ENCODE results near the gene HBZ.

HBZ gene

GRCh38 chr16:105521-105920 lies 46.9 kb upstream of the HBZ start:
- H3K36me3 ChIP-seq (ENCODE audit: insufficient read depth, low read length), result no peaks in the 10 kb centered on the region
- H3K9ac ChIP-seq (ENCODE audit: low read depth, low read length, poor library complexity, severe bottlenecking), result no peak overlapping the region
- H4K20me1 ChIP-seq (ENCODE audit: insufficient read depth, low read length, poor library complexity, severe bottlenecking), result no peaks in the 10 kb centered on the region
- H3K27me3 ChIP-seq (ENCODE audit: insufficient read depth, low read length, poor library complexity, severe bottlenecking), result no peaks in the 10 kb centered on the region
- no peaks in the 10 kb centered on the region for H3F3A ChIP-seq (ENCODE audit: low read depth)
- no peak overlapping the region for H3K4me2 ChIP-seq (ENCODE audit: low read depth, low read length, poor library complexity, severe bottlenecking)
- H3K79me2 ChIP-seq (ENCODE audit: insufficient read depth, low read length), result no peaks in the 10 kb centered on the region
- H3K9me3 ChIP-seq (ENCODE audit: insufficient read depth, low read depth, low read length), result no peaks in the 10 kb centered on the region
- peaks cover 2% of the 10 kb centered on the region for H3K4me1 ChIP-seq (ENCODE audit: insufficient read depth, low read length, poor library complexity, severe bottlenecking)
- TF ChIP-seq, protein P1, sequence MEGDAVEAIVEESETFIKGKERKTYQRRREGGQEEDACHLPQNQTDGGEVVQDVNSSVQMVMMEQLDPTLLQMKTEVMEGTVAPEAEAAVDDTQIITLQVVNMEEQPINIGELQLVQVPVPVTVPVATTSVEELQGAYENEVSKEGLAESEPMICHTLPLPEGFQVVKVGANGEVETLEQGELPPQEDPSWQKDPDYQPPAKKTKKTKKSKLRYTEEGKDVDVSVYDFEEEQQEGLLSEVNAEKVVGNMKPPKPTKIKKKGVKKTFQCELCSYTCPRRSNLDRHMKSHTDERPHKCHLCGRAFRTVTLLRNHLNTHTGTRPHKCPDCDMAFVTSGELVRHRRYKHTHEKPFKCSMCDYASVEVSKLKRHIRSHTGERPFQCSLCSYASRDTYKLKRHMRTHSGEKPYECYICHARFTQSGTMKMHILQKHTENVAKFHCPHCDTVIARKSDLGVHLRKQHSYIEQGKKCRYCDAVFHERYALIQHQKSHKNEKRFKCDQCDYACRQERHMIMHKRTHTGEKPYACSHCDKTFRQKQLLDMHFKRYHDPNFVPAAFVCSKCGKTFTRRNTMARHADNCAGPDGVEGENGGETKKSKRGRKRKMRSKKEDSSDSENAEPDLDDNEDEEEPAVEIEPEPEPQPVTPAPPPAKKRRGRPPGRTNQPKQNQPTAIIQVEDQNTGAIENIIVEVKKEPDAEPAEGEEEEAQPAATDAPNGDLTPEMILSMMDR (conservative IDR thresholded peaks at IDR 0.05; ENCODE audit: low read length), result no peak
- no peak for TF ChIP-seq EZH2phosphoT487 (IDR thresholded peaks at IDR 0.05; ENCODE audit: borderline replicate concordance)
- H3K4me3 ChIP-seq (ENCODE audit: low read length, poor library complexity, severe bottlenecking), result no peak overlapping the region
- no peaks in the 10 kb centered on the region for H3K9me2 ChIP-seq (replicated peaks; ENCODE audit: low read depth, low read length)
- H2AFZ ChIP-seq (ENCODE audit: low read length), result no peak overlapping the region

DNA sequence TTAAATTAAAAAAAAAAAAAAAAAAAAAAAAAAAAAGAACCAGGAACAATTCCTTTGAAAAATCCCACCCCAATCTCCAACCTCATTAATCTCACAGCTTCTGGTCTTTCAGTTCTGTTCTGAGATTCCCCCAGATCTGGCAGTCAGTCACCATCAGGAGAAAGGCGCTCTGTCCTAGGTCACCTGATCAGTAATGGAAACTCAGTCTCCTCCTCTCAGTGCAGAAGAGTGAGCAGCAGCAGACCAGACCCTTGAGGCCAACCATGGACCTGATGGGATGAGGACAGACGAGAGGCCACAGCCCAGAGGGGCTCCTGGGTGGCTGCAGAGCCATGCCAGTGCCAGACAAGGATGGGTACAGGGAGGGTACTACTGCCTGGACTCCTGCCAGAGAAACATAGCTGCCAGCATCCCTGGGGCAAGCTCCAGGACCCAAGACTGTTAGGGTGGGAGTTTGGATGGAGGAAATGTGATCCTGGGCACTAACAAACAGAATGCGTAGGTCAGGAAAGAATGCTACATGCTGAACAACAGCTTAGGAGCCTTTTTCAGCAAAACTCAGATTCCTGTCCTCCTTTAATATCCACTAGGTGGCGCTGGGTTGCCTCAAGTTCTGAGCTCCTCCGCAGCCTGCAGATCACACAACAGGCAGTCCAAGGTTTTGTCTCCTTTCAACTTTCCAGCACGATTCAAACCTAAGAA lies 45.7 kb upstream of the HBZ start:
- no peaks in the 10 kb centered on the region for H3K79me2 ChIP-seq (ENCODE audit: insufficient read depth, low read length)
- no peaks in the 10 kb centered on the region for H3F3A ChIP-seq (ENCODE audit: low read depth)
- H3K27me3 ChIP-seq (ENCODE audit: insufficient read depth, low read length, poor library complexity, severe bottlenecking), result no peaks in the 10 kb centered on the region
- no peak overlapping the region for H3K4me2 ChIP-seq (ENCODE audit: low read depth, low read length, poor library complexity, severe bottlenecking)
- no peak overlapping the region for H3K4me3 ChIP-seq (ENCODE audit: low read length, poor library complexity, severe bottlenecking)
- H3K9me3 ChIP-seq (ENCODE audit: insufficient read depth, low read depth, low read length), result no peaks in the 10 kb centered on the region
- H3K9me2 ChIP-seq (replicated peaks; ENCODE audit: low read depth, low read length), result no peaks in the 10 kb centered on the region
- H3K9ac ChIP-seq (ENCODE audit: low read depth, low read length, poor library complexity, severe bottlenecking), result no peak overlapping the region
- peaks cover 2% of the 10 kb centered on the region for H3K4me1 ChIP-seq (ENCODE audit: insufficient read depth, low read length, poor library complexity, severe bottlenecking)
- no peak for TF ChIP-seq EZH2phosphoT487 (IDR thresholded peaks at IDR 0.05; ENCODE audit: borderline replicate concordance)
- TF ChIP-seq, protein P1 (conservative IDR thresholded peaks at IDR 0.05; ENCODE audit: low read length), result peak; percentile 61
- no peaks in the 10 kb centered on the region for H4K20me1 ChIP-seq (ENCODE audit: insufficient read depth, low read length, poor library complexity, severe bottlenecking)
- no peaks in the 10 kb centered on the region for H3K36me3 ChIP-seq (ENCODE audit: insufficient read depth, low read length)
- H2AFZ ChIP-seq (ENCODE audit: low read length), result no peak overlapping the region

DNA sequence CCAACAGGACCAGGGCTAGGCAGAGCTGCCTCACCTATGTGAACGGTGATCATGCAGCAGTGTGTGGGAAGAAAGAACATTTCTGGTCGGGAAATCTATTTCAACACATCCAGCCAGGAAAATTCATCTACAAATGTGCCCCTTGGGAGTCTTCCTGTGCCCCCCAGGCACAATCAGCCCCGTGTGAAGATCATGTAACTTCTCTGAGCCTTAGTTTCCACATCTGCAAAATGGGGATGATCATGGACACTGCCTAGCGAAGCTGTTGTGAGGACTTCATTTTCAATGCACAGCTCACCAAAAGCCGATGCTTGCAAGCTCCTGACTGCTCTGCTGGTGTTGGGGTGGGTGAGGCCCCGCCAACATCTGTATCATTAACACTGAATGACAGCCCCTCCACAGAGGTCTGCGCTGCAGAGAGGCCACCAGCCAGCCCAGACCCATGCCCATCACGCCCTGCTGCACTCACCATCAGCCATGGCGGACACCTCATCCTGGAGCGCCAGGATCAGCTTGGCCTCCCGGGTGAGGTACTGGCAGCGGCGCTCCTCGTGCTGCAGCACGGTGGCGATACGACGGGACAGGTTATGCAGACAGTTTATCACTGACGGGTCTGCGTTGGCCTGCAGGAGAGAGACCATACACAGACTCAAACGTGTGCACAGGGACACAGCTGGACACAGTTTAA lies 40.1 kb upstream of the HBZ start:
- no peaks in the 10 kb centered on the region for H4K20me1 ChIP-seq (ENCODE audit: insufficient read depth, low read length, poor library complexity, severe bottlenecking)
- H3K79me2 ChIP-seq (ENCODE audit: insufficient read depth, low read length), result no peaks in the 10 kb centered on the region
- no peaks in the 10 kb centered on the region for H3K9me2 ChIP-seq (replicated peaks; ENCODE audit: low read depth, low read length)
- H3K9me3 ChIP-seq (ENCODE audit: insufficient read depth, low read depth, low read length), result no peaks in the 10 kb centered on the region
- no peak overlapping the region for H3K4me3 ChIP-seq (ENCODE audit: low read length, poor library complexity, severe bottlenecking)
- H3K4me2 ChIP-seq (ENCODE audit: low read depth, low read length, poor library complexity, severe bottlenecking), result no peak overlapping the region
- no peaks in the 10 kb centered on the region for H3K27me3 ChIP-seq (ENCODE audit: insufficient read depth, low read length, poor library complexity, severe bottlenecking)
- no peak overlapping the region for H2AFZ ChIP-seq (ENCODE audit: low read length)
- no peaks in the 10 kb centered on the region for H3F3A ChIP-seq (ENCODE audit: low read depth)
- peaks cover 14% of the 10 kb centered on the region for H3K4me1 ChIP-seq (ENCODE audit: insufficient read depth, low read length, poor library complexity, severe bottlenecking)
- no peaks in the 10 kb centered on the region for H3K36me3 ChIP-seq (ENCODE audit: insufficient read depth, low read length)
- TF ChIP-seq, protein P1 (conservative IDR thresholded peaks at IDR 0.05; ENCODE audit: low read length), result no peak
- no peak for TF ChIP-seq EZH2phosphoT487 (IDR thresholded peaks at IDR 0.05; ENCODE audit: borderline replicate concordance)
- no peak overlapping the region for H3K9ac ChIP-seq (ENCODE audit: low read depth, low read length, poor library complexity, severe bottlenecking)
